AG09319 (cell line): ENCODE measurements around the gene MAD1L1.

Source experiments
- DNase-seq: peaks from one replicate; pipeline ENCODE4 v3.0.0-alpha.2; 2010; ENCODE audit warnings: low read depth; ENCODE audit errors: extremely low read depth
- TF ChIP-seq, protein P1 (sequence below): IDR thresholded peaks from 2 replicates; pipeline ENCODE4 v1.5.1; 2011; ENCODE audit warnings: low read depth, mild to moderate bottlenecking, inconsistent platforms, low read length, moderate library complexity

Gene MAD1L1

DNA sequence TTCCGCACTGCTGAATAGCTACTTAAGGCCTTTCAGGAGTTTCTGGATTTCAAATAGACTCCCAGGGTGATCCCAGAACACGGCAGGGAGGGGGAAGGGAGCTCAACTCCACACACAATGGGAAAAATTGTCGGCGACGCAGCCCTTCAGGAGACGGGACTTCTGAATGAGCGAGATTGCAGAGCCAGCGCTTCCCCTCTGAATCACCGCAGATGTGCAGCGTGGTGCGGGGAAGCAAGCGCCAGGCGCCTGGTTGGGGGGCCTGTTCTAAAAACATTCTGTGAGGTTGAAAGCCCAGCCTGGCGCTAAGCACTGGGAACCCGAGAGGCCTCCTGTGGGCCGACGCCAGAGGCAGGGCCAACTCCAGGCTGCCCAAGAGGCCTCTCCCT, 163.3 kb downstream of the MAD1L1 start:
- TF ChIP-seq, protein P1, sequence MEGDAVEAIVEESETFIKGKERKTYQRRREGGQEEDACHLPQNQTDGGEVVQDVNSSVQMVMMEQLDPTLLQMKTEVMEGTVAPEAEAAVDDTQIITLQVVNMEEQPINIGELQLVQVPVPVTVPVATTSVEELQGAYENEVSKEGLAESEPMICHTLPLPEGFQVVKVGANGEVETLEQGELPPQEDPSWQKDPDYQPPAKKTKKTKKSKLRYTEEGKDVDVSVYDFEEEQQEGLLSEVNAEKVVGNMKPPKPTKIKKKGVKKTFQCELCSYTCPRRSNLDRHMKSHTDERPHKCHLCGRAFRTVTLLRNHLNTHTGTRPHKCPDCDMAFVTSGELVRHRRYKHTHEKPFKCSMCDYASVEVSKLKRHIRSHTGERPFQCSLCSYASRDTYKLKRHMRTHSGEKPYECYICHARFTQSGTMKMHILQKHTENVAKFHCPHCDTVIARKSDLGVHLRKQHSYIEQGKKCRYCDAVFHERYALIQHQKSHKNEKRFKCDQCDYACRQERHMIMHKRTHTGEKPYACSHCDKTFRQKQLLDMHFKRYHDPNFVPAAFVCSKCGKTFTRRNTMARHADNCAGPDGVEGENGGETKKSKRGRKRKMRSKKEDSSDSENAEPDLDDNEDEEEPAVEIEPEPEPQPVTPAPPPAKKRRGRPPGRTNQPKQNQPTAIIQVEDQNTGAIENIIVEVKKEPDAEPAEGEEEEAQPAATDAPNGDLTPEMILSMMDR = no peak
- no peak for DNase-seq

DNA sequence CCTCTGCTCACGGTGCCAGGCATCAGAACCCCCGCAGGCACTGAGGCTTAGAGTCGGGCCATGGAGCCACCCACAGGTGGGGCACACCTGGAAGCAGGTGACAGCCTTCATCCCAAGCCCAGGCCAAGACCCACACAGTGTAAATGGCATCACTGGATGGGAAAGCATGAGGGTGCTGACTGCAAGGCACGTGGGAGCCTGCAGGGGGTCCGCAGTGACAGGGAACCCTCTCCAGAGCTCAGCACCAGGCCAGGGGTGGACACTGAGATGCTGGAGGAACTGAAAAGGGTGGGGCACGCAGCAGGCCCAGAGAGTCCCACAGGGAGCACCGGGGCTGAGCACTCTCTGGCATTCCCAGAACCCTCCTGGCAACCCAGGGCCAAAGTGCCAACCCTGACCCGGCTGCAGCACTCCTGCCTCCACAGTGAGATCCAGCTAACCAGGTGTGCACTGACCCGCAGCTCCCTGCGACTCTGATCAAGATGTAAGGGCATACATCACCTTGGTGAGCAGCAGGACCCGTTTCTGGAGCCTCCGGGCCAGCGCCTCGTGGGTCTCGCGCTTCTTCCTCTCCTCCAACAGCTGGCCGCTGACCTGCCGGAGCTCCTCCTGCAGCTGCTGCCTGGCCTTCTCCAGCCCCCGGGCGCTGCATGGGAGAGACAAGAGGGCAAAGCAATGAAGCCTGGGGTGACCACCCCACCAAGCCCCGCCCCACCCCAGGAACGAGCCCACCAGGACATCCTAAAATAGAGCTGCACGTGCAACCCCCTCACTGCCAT, 163.9 kb downstream of the MAD1L1 start:
- DNase-seq = no peak
- TF ChIP-seq, protein P1 = no peak

DNA sequence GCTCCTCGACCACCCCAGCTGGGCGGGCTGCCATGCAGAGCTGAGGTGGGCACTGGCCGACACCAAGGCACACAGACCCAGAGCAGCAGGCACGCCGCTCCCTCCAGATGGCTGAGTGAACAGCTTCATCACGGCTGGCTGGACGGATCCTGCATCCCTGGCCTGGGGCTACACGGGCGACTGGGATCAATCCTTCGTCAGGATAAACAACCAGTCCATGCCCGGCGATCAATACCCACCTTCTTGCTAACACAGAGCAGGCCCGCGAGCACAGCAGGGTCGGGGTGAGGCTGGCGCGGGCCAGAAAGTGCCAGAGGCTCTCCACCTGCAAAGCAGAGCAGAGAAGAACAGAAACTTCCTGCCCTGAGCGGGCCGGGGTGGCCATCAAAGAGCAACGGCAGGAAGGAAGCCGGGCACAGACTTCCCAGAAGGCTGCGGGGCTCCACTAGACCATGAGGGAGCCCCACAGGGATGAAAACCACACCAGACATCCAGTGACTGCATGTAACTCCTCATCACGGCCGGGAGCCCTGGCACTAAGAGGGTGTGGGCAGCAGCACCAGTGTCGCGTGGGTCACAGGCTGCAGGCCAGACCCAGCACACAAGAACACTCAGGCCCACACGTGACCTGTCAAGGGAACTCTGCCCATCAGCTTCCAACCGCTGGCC, 166.4 kb downstream of the MAD1L1 start:
- TF ChIP-seq, protein P1 = no peak
- DNase-seq = no peak

DNA sequence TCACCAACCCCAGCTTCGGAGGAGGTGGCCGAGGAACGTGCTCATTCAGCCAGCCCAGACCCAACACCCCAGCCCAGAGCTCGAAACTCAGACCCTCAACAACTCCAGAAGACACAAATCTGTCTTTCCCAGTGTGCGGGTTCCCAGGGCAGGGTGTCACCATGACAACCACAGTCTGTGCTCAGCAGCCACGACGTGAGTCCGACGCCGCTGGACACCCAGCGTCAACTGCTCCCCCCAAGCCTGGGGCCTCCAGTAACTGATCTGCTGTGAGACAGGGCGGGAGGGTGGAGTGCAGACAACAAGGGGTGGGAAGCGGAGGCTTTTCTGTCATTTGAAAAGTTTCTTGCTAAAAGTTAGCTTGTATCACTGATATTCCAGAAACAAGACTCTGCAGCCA, 167.2 kb downstream of the MAD1L1 start:
- DNase-seq = no peak
- TF ChIP-seq, protein P1 = no peak

DNA sequence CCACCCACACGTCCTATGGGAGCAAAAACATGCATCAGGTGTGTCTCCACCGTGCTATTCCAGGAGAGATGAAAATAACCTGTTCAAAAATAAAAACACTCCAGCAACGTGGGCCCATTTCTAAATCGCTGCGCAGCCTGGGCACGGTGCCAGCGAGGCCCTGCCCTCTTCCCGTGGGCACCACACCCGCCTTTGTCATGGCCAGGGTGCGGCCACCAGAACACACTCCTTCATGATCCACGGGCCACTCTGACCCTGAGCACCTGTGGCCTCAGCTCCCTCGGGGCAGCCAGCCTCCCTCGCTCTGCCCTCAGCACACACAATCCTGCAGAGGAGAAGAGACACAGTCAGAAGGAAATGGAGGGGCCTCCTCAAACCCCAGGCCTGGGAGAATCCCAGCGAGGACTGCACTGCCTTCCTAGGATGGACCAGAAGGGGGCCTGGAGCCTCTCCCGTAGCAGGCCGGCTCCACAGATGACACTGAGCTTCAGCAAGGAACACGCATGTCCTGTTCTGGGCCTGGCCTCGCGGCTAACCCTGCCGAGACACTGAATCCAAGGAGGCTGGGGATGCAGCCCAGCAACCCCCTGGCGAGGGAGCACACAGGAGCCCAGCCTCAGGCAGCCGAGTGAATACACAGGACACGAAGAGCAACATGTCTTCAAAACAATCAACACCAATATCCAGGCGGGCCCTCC, 169.0 kb downstream of the MAD1L1 start:
- no peak for DNase-seq

DNA sequence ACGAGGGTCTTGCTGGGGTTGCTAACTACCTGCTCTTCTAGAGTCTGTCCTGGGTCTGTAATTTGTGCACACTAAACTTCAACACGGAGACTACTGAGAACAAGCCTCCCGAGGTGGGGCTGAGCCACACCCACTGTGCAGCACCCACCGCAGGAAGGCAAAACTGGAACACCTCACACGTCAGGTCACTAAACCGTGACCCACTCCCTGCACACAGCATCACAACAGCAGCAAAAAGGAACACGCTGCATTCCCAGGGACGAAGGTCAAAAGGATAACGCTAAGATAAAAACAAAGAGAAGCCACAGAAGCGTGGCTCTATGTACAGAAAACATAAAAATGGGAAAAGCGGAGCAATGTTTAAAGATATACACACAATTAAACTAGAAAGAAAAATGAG, 170.1 kb downstream of the MAD1L1 start:
- no peak for DNase-seq
- TF ChIP-seq, protein P1 = no peak

More for the DNA sequence above, 169.0 kb downstream of the MAD1L1 start:
- TF ChIP-seq, protein P1 = peak; percentile 30

DNA sequence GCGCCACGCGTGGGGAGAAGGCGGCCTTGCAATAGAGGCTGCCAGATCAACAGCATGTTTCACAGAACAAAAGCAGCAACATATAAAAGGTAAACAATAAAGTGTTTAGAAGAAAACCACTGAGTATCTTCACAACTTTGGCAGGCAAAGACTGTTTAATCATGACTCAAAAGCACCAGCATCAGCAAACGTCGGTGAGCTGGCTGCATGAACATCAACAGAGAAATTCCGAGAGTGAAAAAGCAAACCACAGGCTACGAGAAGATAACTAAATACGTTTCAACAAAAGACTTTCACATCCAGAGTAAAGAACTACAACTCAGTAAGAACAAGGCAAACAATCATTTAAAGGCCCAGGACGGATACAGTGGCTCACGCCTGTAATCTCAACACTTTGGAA, 172.0 kb downstream of the MAD1L1 start:
- no peak for DNase-seq
- TF ChIP-seq, protein P1 = no peak
